ENCODE results near the gene TMEM108.

TMEM108 gene

GRCh38 chr3:133367403-133367802 lies 329.2 kb downstream of the TMEM108 start:
- in situ Hi-C loops (cut with HindIII; ENCODE audit: low sequenced_read_pairs): no loop called here
- DNase-seq (ENCODE audit: low read depth, low spot score): no peak
- no peak for TF ChIP-seq CTCF (IDR thresholded peaks at IDR 0.05; ENCODE audit: low read depth, low read length)

GRCh38 chr3:133367956-133368355 lies 329.8 kb downstream of the TMEM108 start:
- DNase-seq (ENCODE audit: low read depth, low spot score): no peak
- no peak for TF ChIP-seq CTCF (IDR thresholded peaks at IDR 0.05; ENCODE audit: low read depth, low read length)
- in situ Hi-C loops (cut with HindIII; ENCODE audit: low sequenced_read_pairs): no loop called here
- no peak overlapping the region for H3K4me3 ChIP-seq (ENCODE audit: low read depth, low read length)

More at GRCh38 chr3:133367403-133367802, 329.2 kb downstream of the TMEM108 start:
- H3K4me3 ChIP-seq (ENCODE audit: low read depth, low read length): no peak overlapping the region

- in situ Hi-C loops (cut with HindIII; ENCODE audit: low sequenced_read_pairs): no loop called here
- no peak for TF ChIP-seq CTCF (IDR thresholded peaks at IDR 0.05; ENCODE audit: low read depth, low read length)
- DNase-seq (ENCODE audit: low read depth, low spot score): no peak
- H3K4me3 ChIP-seq (ENCODE audit: low read depth, low read length): no peak overlapping the region
Measured at GRCh38 chr3:133368371-133369067, 330.3 kb downstream of the TMEM108 start.

GRCh38 chr3:133369068-133369440 lies 330.9 kb downstream of the TMEM108 start:
- in situ Hi-C loops (cut with HindIII; ENCODE audit: low sequenced_read_pairs): no loop called here
- no peak for TF ChIP-seq CTCF (IDR thresholded peaks at IDR 0.05; ENCODE audit: low read depth, low read length)
- no peak for DNase-seq (ENCODE audit: low read depth, low spot score)
- H3K4me3 ChIP-seq (ENCODE audit: low read depth, low read length): no peak overlapping the region

- in situ Hi-C loops (cut with HindIII; ENCODE audit: low sequenced_read_pairs): no loop called here
- H3K4me3 ChIP-seq (ENCODE audit: low read depth, low read length): no peak overlapping the region
- no peak for TF ChIP-seq CTCF (IDR thresholded peaks at IDR 0.05; ENCODE audit: low read depth, low read length)
- DNase-seq (ENCODE audit: low read depth, low spot score): no peak
Measured at GRCh38 chr3:133371181-133371580, 333.0 kb downstream of the TMEM108 start.

DNA sequence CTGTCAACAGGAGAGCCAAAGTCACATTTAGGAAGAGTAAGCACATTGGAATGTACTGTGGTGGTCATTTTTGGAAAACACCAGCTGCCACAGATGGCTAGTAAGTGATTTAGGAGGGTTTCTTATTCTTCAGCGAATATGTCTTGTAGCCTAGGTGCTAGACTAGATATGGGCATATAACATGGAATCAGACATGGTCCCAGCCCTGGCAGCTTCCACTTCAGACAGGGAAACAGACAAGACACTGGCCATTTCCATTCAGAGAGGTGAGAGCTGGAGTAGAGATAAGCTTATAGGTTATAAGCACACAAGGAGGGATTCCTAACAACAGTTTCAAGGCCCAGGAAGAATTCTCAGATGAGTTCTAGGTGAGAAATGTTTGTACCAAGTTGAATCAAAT lies 333.5 kb downstream of the TMEM108 start:
- TF ChIP-seq CTCF (IDR thresholded peaks at IDR 0.05; ENCODE audit: low read depth, low read length): no peak
- no peak for DNase-seq (ENCODE audit: low read depth, low spot score)
- H3K4me3 ChIP-seq (ENCODE audit: low read depth, low read length): no peak overlapping the region
- in situ Hi-C loops (cut with HindIII; ENCODE audit: low sequenced_read_pairs): no loop called here

All from astrocyte of the spinal cord (primary cell).